ENCODE measurements around the gene HRH4. TPM values are rescaled to one million over a fixed set of nuclear protein-coding genes. Genes with fewer than 3 reads are reported as not detected.

HRH4 gene
- polyA plus RNA-seq, 1 of the 3 experiments (the other 2 are of a cell fraction) = not detected

- Histone ChIP-seq H3K4me3 (ENCODE audit: low read depth in 2 of 2, low read length in 1 of 2) (no peak overlapping the region; a peak in 1 of 4 replicates), H3K36me3 (replicated peaks in 1 of 2; ENCODE audit: control insufficient read depth in 1 of 2, insufficient read depth in 2 of 2, low read length in 1 of 2) (no peaks in the 10 kb centered on the region), H3K79me2 (ENCODE audit: insufficient read depth) (no peaks in the 10 kb centered on the region), H3K27ac (ENCODE audit: low read depth in 2 of 2, low read length in 1 of 2) (no peak overlapping the region), H3K9me3 (no peaks in the 10 kb centered on the region), H3F3A (replicated peaks; ENCODE audit: insufficient read depth) (no peaks in the 10 kb centered on the region), H3K4me1 (ENCODE audit: control insufficient read depth in 1 of 2, insufficient read depth in 2 of 2, low read depth in 1 of 2, low read length in 1 of 2) (peaks cover 0 to 10% of the 10 kb centered on the region in 2 experiments; a peak in 1 of 4 replicates), H2AFZ (ENCODE audit: low read depth) (no peak overlapping the region), H4K20me1 (ENCODE audit: insufficient read depth) (no peaks in the 10 kb centered on the region), H3K27me3 (ENCODE audit: insufficient read depth) (no peaks in the 10 kb centered on the region), H3K9ac (no peak overlapping the region), H3K4me2 (no peak overlapping the region), H3K9me2 (no peaks in the 10 kb centered on the region)
- CTCF ChIA-PET = interaction anchor here (0.7 to 11.7 kb wide), 51 partner anchors 9 to 1732 kb away, joined by 3 to 171 read pairs (median 4); partner anchors contain the start of gene OSBPL1A
- TF ChIP-seq SMC3 (IDR thresholded peaks at IDR 0.05; ENCODE audit: low read depth, low read length) (peak; percentile 37), CTCF (IDR thresholded peaks at IDR 0.05) (peak; percentile 82), RAD21 (IDR thresholded peaks at IDR 0.05; ENCODE audit: low read length) (peak; percentile 73)
- TF ChIP-seq, protein P1, sequence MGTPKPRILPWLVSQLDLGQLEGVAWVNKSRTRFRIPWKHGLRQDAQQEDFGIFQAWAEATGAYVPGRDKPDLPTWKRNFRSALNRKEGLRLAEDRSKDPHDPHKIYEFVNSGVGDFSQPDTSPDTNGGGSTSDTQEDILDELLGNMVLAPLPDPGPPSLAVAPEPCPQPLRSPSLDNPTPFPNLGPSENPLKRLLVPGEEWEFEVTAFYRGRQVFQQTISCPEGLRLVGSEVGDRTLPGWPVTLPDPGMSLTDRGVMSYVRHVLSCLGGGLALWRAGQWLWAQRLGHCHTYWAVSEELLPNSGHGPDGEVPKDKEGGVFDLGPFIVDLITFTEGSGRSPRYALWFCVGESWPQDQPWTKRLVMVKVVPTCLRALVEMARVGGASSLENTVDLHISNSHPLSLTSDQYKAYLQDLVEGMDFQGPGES (IDR thresholded peaks at IDR 0.05; ENCODE audit: low read depth, low read length) = no peak
- POLR2A ChIA-PET = no interaction called here
- peak; percentile 53 for DNase-seq
- WGBS (ENCODE audit: low lambda C conversion rate) = 41% methylated on average over 7 of the region's 7 CpGs
Measured at GRCh38 chr18:24488824-24489493, 28.5 kb downstream of the HRH4 start.

GRCh38 chr18:24490539-24490938 is 30.1 kb downstream of the HRH4 start:
- Histone ChIP-seq H3K4me1 (ENCODE audit: control insufficient read depth in 1 of 2, insufficient read depth in 2 of 2, low read depth in 1 of 2, low read length in 1 of 2) (peaks cover 0 to 10% of the 10 kb centered on the region in 2 experiments; a peak in 1 of 4 replicates), H3K4me2 (no peak overlapping the region), H3K9me3 (no peaks in the 10 kb centered on the region), H3F3A (replicated peaks; ENCODE audit: insufficient read depth) (no peaks in the 10 kb centered on the region), H3K27ac (ENCODE audit: low read depth in 2 of 2, low read length in 1 of 2) (no peak overlapping the region), H2AFZ (ENCODE audit: low read depth) (no peak overlapping the region; the same call in 1 of the 2 replicates), H3K36me3 (replicated peaks in 1 of 2; ENCODE audit: control insufficient read depth in 1 of 2, insufficient read depth in 2 of 2, low read length in 1 of 2) (no peaks in the 10 kb centered on the region), H3K27me3 (ENCODE audit: insufficient read depth) (no peaks in the 10 kb centered on the region), H3K9ac (no peak overlapping the region), H3K79me2 (ENCODE audit: insufficient read depth) (no peaks in the 10 kb centered on the region), H3K9me2 (no peaks in the 10 kb centered on the region), H3K4me3 (ENCODE audit: low read depth in 2 of 2, low read length in 1 of 2) (no peak overlapping the region), H4K20me1 (ENCODE audit: insufficient read depth) (no peaks in the 10 kb centered on the region)
- no peak for TF ChIP-seq MEF2A (IDR thresholded peaks at IDR 0.05; ENCODE audit: borderline replicate concordance, low read depth)
- TF ChIP-seq YY1 (IDR thresholded peaks at IDR 0.05; ENCODE audit: low read depth) = no peak
- TF ChIP-seq GABPA (IDR thresholded peaks at IDR 0.05; ENCODE audit: low read depth) = no peak
- TF ChIP-seq POLR2AphosphoS5 (IDR thresholded peaks at IDR 0.05; ENCODE audit: low read depth, low read length) = no peak
- no peak for TF ChIP-seq TCF12 (IDR thresholded peaks at IDR 0.05)
- TF ChIP-seq CHD2 (IDR thresholded peaks at IDR 0.05; ENCODE audit: low read length, partially characterized antibody) = no peak
- WGBS (ENCODE audit: low lambda C conversion rate) = 16% methylated on average over 2 of the region's 4 CpGs
- CTCF ChIA-PET = interaction anchor here (2.6 to 11.7 kb wide), 6 partner anchors 13 to 315 kb away, joined by 13 to 171 read pairs (median 44); no protein-coding TSS in a partner anchor
- DNase-seq = peak; percentile 12
- POLR2A ChIA-PET = interaction anchor here (0.6 kb wide), 1 partner anchor 57 kb away, joined by 4 read pairs; no protein-coding TSS in a partner anchor
